Smooth muscle cell of trachea (primary cell): ENCODE data around the gene CDR2. TPM values are rescaled to one million over a fixed set of nuclear protein-coding genes. Genes with fewer than 3 reads are reported as not detected.

Experiments used
- total RNA-seq: library from RNA; depleted of rRNA; stranded (reverse); fragments of >200 nt; gene quantifications from 2 replicates; pipeline ENCODE4 v1.2.1, GENCODE V29; 2014

The CDR2 gene
- 34.9 and 38.7 TPM in 2 replicates for total RNA-seq

DNA sequence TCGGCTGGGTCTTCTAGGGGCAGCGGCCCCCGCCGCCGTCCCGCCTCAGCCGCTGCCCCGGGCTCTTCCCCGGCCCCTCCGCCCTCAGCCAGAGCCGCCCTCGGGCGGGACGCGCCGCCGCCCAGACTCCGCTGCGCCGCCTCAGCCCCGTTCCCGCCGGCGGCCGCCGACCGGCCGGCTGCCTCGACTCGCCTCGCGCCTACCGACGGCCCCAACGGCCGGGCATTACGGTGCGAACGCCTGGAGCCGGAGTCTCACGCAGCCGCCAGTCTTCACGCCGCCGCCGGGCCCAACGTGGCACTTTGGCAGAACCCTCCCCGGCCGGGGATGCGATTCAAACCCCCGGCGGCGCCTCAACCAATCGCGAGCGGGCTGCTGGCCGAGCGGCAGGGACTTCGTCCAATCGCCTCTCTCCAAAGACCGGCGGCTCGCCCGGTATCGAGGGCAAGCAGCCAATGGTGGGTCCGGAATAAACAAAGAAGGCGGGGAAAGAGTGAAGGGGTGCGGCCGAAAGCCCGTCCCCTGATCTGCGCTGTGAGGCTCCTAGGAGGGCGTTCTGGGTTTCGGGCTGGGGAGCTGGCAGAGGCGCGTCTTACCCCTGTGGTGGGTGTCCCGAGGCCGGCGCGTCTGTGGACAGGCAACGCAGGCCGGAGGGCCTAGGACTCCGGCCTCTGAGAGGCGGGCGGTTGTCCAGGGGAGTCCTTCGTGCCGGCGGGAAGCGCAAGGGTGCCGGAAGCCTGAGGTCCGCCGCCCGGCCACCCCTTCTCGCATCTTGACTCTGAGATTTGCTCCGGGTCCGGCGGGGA, at the start of gene CDR2:
Gene CDR2, minus strand, starts transcription at position 309 of the 806 bp plus-strand sequence. CDS start 310 bp downstream, outside the sequence.

GRCh38 chr16:22297114-22297870, 77.1 kb downstream of the CDR2 start, which contains the start of gene POLR3E:
POLR3E (plus strand) TSS chr16:22297409; CDS start chr16:22302969, 5,560 bp downstream.

Other genes starting within 250 kb of the CDR2 start
- not detected in 2 replicates for gene SDR42E2, start 212.1 kb downstream of the CDR2 start, total RNA-seq
- gene EEF2K, start 168.3 kb downstream of the CDR2 start, total RNA-seq, result 34.2 and 35.3 TPM in 2 replicates
- gene POLR3E, start 77.2 kb downstream of the CDR2 start, total RNA-seq, result 21.5 and 35.2 TPM in 2 replicates
- 76.7 and 121 TPM in 2 replicates for gene NPIPB5, start 136.3 kb upstream of the CDR2 start, total RNA-seq